DMS 273 (cell line): ENCODE measurements around the gene CCNB1.
A peak's percentile ranks its signal among the peaks of the same experiment; 100 is the strongest.
"Not testable (repeated sequence)": the region's sequence is repeated elsewhere in the genome, so short reads cannot be mapped to it uniquely, and the experiment has no call there.

Experiments
- DNase-seq: peaks from one replicate; lab custom pipeline; 2025; ENCODE audit not compliant: unreplicated experiment; lab: John Stamatoyannopoulos, UW

The CCNB1 gene

DNA sequence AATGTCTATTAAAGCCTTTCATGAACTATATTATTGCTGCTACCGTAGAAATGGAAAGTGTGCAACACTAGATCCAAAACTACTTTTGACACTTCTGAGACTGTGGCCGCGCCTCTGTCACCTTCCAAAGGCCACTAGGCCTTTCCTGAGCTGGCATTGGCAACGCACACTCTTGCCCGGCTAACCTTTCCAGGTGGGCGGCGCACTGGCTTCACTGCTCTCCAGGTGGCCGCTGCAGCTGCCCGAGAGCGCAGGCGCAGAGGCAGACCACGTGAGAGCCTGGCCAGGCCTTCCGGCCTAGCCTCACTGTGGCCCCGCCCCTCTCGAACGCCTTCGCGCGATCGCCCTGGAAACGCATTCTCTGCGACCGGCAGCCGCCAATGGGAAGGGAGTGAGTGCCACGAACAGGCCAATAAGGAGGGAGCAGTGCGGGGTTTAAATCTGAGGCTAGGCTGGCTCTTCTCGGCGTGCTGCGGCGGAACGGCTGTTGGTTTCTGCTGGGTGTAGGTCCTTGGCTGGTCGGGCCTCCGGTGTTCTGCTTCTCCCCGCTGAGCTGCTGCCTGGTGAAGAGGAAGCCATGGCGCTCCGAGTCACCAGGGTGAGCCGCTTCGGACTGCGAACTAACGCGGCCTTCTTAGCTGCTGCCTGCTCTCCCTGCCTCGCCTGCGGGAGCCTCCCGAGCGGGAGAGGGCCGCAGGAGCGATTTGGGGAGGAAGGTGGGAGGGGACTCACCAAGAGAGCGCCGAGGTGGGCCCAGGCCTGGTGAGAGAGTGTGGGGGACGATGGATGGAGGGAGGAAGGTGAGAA lies at the start of gene CCNB1:
TSS of gene CCNB1 (plus strand) at position 465 of the 807 bp plus-strand sequence. CDS start at position 578, 113 bp downstream.
- peak; percentile 99 for DNase-seq

DNA sequence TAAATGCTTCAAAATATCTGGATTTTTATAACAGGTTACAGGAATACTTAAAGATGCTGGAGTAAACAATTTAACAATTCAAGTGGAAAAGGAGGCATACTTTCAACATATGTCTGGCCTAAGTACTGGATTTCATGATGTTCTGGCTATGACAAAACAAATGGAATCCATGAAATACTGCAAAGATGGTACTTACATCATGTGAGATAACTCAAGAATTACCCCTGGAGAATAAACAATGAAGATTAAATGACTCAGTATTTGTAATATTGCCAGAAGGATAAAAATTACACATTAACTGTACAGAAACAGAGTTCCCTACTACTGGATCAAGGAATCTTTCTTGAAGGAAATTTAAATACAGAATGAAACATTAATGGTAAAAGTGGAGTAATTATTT lies 37.5 kb upstream of the CCNB1 start:
- no peak for DNase-seq

DNA sequence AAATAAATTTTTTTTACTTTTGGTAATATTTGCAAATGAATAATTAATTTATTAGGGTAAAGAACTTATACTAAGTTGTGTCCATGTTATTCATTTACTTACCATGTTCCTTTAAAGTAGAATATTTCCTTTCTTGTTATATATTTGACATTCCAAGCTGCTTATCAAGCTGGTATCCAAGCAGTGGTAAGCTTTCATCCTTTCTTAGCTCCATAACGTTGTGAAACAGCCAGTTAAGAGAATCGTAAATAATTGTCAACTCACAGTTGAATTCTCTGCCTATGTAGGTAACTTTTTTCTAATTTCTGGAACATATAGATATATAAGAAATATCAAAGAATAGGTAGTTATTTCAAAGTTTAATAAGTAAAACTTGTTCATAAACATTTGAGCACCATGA lies 36.7 kb upstream of the CCNB1 start:
- DNase-seq: no peak

DNA sequence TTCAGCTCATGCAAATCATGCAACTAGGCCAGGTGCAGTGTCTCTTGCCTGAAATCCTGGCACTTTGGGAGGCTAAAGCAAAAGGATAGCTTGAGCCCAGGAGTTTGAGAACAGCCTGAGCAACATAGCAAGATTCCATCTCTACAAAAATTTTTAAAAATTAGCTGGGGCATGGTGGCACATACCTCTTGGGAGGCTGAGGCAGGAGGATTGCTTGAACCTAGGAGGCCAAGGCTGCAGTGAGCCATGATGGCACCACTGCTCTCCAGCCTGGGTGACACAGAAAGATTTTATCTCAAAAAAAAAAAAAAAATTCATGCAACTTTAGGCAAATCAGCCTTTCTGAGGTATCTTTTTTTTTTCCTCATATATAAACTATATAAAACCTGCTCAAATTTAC lies 35.6 kb upstream of the CCNB1 start:
- no peak for DNase-seq

DNA sequence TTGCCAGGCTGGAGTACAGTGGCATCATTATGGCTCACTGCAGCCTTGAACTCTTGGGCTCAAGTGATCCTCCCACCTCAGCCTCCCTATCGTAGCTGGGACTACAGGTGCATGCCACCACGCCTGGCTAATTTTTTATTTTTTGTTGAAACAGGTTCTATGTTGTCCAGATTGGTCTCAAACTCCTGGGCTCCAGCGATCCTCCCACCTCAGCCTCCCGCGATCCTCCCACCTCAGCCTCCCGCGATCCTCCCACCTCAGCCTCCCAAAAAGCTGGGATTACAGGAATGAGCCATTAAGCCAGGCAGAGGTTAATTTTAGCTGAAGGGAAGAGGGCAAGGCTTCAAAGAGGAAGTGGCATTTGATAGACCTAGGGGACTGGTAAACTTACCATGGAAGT lies 32.8 kb upstream of the CCNB1 start:
- DNase-seq: no peak

DNA sequence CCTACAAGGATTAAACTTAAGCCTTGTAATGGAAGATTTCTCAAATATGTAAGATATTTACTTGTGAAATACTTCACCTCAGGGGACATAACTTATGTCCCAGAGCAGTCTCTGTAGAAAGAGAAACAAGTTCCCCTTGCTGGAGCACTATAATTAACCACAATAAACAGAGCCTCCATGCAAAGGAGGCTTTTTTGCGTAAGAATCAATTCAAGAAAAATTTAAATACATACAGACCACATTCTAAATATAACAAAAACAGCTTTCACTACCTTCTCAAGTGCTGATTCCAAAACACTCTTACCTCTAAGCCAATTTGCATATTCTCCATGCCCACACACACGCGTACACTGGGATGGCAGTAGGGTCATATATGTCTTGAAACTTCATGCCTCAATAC lies 30.7 kb upstream of the CCNB1 start:
- no peak for DNase-seq

DNA sequence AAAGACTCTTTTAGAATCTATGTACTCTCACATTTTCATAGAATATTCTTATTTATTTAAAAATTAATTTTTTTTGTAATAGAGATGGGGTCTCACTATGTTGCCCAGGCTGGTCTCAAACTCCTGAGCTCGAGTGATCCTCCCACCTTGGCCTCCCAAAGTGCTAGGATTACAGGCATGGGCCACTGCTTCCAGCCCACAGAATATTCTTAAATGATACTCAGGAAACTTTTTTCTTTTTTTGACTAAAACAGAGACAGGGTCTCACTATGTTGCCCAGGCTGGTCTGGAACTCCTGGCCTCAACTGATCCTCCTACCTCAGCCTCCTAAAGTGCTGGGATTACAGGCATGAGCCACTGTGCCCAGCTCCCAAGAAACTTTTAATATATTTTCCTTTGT lies 29.7 kb upstream of the CCNB1 start:
- DNase-seq: not testable (repeated sequence)

DNA sequence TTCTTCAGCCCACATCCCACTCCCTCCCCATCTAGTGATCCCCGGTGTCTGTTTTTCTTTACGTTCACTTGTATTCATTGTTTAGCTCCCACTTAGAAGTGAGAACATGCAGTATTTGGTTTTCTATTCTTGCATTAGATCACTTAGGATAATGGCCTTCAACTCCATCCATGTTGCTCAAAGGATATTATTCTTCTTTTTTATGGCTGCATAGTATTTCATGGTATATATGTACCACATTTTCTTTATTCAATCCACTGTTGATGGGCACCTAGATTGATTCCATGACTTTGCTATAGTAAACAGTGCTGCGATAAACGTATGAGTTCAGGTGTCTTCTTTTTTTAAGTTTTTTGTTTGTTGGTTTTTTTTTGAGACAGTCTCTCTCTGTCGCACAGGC lies 29.1 kb upstream of the CCNB1 start:
- no peak for DNase-seq

DNA sequence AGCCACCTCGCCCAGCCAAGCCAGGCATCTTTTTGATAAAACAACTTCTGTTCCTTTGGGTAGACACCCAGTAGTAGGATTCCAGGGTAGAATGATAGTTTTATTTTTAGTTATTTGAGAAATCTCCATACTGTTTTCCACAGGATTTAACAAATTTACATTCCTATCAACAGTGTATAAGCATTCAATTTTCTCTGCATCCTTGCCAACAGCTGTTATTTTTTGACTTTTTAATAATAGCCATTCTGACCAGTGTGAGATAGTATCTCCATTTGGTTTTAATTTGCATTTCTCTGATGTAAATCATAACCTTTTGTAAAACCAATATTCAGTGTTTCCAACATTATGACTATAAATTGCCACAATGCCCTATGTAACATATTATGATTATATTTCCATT lies 28.2 kb upstream of the CCNB1 start:
- no peak for DNase-seq

DNA sequence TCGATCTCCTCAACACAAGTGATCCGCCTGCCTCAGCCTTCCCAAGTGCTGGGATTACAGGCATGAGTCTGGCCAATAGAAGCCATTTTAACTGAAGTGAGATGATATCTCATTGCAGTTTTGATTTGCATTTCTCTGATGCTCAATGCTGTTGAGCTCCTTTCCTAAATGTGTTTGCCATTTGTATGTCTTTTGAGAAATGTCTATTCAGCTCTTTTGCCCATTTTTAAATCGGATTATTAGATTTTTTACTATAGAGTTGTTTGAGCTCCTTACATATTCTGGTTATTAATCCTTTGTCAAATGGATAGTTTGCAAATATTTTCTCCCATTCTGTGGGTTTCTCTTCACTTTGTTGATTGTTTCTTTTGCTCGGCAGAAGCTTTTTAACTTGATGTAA lies 26.7 kb upstream of the CCNB1 start:
- DNase-seq: not testable (repeated sequence)

DNA sequence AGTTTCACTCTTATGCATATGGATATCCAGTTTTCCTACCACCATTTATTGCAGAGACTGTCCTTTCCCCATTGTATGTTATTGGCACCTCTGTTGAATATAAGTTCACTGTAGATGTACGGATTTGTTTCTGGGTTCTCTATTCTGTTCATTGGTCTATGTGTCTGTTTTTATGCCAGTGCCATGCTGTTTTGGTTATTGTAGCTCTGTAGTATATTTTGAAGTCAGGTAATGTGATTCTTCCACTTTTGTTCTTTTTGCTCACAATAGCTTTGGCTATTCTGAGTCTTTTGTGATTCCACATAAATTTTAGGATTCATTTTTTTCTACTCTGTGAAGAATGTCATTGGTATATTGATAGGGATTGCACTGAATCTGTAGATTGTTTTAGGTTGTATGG lies 26.1 kb upstream of the CCNB1 start:
- no peak for DNase-seq

DNA sequence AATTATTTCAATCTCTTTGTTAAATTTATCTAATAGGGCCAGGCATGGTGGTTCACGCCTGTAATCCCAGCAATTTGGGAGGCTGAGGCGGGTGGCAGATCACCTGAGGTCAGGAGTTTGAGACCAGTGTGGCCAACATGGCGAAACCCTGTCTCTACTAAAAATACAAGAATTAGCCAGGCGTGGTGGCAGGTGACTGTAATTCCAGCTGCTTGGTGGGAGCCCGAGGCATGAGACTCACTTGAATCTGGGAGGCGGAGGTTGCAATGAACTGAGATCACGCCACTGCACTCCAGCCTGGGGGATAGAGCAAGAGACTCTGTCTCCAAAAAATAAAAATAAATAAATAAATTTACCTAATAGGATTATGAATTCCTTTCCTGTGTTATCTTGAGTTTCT lies 18.4 kb upstream of the CCNB1 start:
- not testable (repeated sequence) for DNase-seq

DNA sequence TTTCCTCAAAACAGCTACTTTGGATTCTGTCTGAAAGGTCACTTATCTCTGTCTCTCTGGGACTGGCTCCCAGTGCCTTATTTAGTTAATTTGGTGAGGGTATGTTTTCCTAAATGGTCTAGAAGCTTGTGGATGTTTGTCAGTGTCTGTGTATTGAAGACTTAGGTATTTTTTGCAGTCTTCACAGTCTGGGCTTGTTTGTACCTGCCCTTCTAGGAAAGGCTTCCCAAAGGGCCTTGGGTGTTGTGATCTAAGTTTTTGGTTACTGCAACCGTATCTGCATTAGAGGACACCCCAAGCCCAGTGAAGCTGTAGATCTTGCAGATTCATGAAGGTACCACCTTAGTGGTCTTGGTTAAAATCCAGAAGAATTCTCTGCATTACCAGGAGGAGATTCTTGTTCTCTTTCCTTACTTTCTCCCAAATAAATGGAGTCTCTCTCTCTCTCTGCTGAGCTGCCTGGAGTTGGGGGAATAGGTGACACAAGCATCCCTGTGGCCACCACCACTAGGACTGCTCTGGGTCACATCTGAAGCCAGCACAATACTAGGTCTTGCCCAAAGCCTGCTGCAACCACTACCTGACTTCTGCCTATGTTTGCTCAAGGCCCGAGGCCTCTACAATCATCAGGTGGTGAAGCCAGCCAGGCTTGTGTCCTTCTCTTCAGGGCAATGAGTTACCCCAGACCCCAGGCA lies 17.8 kb upstream of the CCNB1 start:
- no peak for DNase-seq

DNA sequence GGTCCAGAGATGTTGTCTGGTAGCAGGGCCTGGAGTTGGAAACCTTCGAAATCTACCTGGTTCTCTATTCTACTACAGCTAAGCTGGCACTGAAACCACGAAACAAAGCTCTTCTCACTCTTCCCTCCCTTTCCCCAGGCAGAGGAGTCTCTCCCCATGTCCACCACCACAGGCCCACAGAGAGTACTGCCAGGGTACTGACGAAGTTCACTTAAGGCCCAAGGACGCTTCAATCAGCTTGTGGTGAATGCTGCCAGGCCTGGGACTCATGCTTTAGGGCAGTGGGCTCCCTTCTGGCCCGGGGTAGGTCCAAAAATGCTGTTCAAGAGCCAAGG lies 17.3 kb upstream of the CCNB1 start:
- no peak for DNase-seq

DNA sequence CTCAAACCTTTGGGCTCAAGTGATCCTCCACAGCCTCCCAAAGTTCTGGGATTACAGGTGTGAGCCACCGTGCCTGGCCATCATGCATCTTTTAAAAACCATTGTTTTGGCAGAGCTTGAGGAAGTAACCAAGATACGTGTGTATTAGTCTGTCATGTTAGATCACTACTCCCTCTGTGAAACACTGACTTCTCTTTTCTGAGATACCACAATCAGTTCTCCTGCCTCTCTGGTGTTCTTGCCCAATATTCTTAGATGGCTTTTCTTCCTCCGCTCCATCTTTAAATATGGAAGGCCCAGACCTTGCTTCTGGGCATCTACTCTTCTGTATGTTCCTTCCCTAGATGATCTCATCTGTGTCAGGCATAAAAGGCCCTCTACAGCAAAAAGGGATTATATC lies 14.2 kb upstream of the CCNB1 start:
- no peak for DNase-seq

DNA sequence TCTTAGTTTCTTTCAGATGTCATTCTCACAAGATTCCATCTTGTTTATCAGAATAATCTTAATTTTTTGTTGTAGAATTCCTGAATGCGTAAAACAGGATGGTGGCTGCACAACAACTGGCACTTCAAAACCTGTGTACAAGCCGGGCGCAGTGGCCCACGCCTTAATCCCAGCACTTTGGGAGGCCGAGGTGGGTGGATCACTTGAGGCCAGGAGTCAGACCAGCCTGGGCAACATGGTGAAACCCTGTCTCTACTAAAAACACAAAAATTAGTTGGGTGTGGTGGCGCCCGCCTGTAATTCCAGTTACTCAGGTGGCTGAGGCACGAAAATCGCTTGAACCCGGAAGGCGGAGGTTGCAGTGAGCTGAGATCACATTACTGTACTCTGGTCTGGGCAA lies 10.5 kb upstream of the CCNB1 start:
- DNase-seq: no peak

DNA sequence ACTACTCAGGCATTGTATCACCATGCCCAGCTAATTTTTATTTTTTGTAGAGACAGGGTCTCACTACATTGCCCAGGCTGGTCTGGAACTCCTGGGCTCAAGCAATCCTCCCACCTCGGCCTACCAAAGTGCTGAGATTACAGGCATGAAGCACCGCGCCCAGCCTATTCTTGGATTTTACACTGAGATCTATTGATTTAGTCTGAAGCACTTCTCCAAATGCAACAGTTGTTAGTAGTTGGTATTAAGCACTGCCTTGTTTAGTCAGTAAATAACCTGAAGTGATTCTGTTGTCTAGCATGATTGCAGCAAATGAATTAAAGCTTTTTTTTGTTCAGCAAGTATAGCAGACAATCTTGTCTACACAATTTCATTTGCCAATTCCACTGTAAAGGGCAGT lies 8.9 kb upstream of the CCNB1 start:
- DNase-seq: no peak

DNA sequence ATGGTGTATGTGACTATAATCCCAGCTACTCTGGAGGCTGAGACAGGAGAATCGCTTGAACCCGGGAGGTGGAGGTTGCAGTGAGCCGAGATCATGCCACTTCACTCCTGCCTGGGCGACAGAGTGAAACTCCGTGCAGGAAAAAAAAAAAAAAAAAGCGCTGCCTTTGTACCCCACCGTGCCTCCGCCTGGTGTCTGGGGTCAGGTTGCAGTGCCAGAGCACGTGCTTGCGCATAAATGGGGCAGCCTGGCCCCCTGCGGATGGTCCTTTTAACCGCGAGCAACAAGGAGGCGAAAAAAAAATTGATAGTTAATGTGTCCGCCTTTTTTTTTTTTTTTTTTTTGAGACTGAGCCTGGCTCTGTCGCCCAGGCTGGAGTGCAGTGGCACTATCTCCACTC lies 6.3 kb upstream of the CCNB1 start:
- no peak for DNase-seq

DNA sequence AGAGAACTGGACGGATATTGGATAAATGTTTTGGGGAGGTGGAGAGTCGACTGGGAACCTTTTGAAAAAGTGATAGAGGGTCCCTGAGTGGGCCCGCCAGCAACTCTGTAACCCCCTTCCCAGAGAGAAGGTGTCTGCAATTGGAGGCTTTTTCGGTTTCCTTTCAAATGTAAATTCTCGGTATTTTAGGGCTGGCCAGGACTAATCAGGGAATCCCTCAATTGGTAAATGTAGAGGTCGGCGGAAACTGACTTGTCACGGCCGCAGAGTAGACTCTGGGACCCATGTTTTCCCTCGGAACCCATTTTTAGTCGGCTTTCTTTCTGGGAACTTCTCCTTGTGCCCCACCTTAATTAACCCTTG lies 524 bp downstream of the CCNB1 start:
- DNase-seq: peak; percentile 37

DNA sequence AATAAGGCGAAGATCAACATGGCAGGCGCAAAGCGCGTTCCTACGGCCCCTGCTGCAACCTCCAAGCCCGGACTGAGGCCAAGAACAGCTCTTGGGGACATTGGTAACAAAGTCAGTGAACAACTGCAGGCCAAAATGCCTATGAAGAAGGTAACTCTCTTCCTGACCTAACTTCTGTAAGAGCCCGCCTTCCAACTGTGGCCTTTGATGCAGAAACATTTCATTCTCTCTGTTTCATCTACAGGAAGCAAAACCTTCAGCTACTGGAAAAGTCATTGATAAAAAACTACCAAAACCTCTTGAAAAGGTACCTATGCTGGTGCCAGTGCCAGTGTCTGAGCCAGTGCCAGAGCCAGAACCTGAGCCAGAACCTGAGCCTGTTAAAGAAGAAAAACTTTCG lies 979 bp downstream of the CCNB1 start:
- no peak for DNase-seq

DNA sequence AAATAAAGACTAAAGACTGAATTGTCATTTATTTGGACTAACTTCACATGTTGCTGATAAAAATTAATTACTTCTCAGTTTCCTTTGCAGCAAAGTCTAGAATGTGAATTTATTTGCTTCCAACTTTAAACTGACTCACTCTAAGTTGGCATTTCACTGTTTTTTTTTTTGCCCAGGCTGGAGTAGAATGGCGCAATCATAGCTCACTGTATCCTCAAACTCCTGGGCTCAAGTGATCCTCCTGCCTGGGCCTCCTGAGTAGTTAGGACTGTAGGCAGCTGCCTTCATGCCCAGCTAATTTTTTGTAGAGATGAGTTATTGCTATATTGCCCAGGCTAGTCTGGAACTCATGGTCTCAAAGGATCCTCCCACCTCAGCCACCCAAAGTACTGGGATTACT lies 3.5 kb downstream of the CCNB1 start:
- DNase-seq: no peak

DNA sequence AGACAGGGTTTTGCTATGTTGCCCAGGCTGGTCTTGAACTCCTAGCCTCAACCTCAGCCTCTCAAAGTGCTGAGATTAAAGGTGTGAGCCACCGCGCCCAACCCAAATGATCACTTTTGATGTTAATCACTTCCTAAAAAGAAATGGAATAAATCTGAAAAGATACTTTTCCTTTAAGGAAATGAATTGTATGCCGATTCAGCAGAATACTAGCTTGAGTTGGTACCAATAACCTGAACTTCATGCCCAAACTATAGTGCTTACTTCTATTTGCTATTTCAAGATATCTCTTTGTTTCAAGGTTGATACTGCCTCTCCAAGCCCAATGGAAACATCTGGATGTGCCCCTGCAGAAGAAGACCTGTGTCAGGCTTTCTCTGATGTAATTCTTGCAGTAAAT lies 4.0 kb downstream of the CCNB1 start:
- DNase-seq: no peak
